ENCODE results near the gene ROCK2.

ROCK2 gene

GRCh38 chr2:11144077-11144737 lies 200.2 kb downstream of the ROCK2 start:
- FAIRE-seq = no peak

GRCh38 chr2:11142987-11143386 lies 201.4 kb downstream of the ROCK2 start:
- FAIRE-seq = no peak

GRCh38 chr2:11142330-11142729 lies 202.1 kb downstream of the ROCK2 start:
- no peak for FAIRE-seq

- no peak for FAIRE-seq
Measured at GRCh38 chr2:11141319-11141718, 203.1 kb downstream of the ROCK2 start.

GRCh38 chr2:11140492-11140891 lies 203.9 kb downstream of the ROCK2 start:
- no peak for FAIRE-seq

- FAIRE-seq = no peak
Measured at GRCh38 chr2:11134349-11134748, 210.1 kb downstream of the ROCK2 start.

- no peak for FAIRE-seq
Measured at GRCh38 chr2:11133936-11134320, 210.5 kb downstream of the ROCK2 start.

- FAIRE-seq = no peak
Measured at GRCh38 chr2:11133238-11133935, 211.0 kb downstream of the ROCK2 start.

GRCh38 chr2:11132036-11132671 lies 212.3 kb downstream of the ROCK2 start:
- no peak for FAIRE-seq

- FAIRE-seq = no peak
Measured at GRCh38 chr2:11131166-11131920, 213.1 kb downstream of the ROCK2 start.
